ENCODE results near the gene GRPEL1. TPM values are rescaled to one million over a fixed set of nuclear protein-coding genes. Genes with fewer than 3 reads are reported as not detected.

GRPEL1 gene
- total and polyA plus RNA-seq, 2 donors (not counting 1 experiment from before 2014, with no cell fraction given) = 16.3 to 42.7 TPM

GRCh38 chr4:7055990-7056325 is 11.9 kb downstream of the GRPEL1 start:
- no peaks in the 10 kb centered on the region for H3K27me3 ChIP-seq (ENCODE audit: control insufficient read depth, insufficient read depth, low read length)

GRCh38 chr4:7055111-7055989 is 12.5 kb downstream of the GRPEL1 start:
- H2AFZ ChIP-seq (ENCODE audit: low read length) = no peak overlapping the region
- no peak overlapping the region for H3K4me3 ChIP-seq (replicated peaks in 1 of 4; ENCODE audit: control extremely low read depth in 1 of 4, insufficient read depth in 1 of 4, low read depth in 3 of 4, low read length in 4 of 4)
- peaks cover 9% of the 10 kb centered on the region for H3K79me2 ChIP-seq (ENCODE audit: control insufficient read depth, insufficient read depth, low read length)
- H4K20me1 ChIP-seq (ENCODE audit: control insufficient read depth, extremely low read depth, insufficient read depth, low read length) = no peaks in the 10 kb centered on the region
- no peaks in the 10 kb centered on the region for H3K4me1 ChIP-seq (ENCODE audit: control insufficient read depth, extremely low read depth, insufficient read depth, low read length)
- TF ChIP-seq CTCF (conservative IDR thresholded peaks at IDR 0.05 in 1 of 2, IDR thresholded peaks at IDR 0.05 in 1 of 2; ENCODE audit: low read depth in 1 of 2, low read length in 2 of 2) (no peak), EZH2 (IDR thresholded peaks at IDR 0.05; ENCODE audit: low read length, missing control alignments) (no peak)
- H3K27me3 ChIP-seq (ENCODE audit: control insufficient read depth, insufficient read depth, low read length) = no peaks in the 10 kb centered on the region
- DNase-seq (ENCODE audit: low read depth in 2 of 2) = peak in 1 of 2 donors; percentile 19
- no peak overlapping the region for H3K27ac ChIP-seq (ENCODE audit: insufficient read depth, low read length)
- H3K9me3 ChIP-seq (ENCODE audit: control insufficient read depth, insufficient read depth, low read depth, low read length) = no peaks in the 10 kb centered on the region
- H3K9ac ChIP-seq (ENCODE audit: insufficient read depth, low read length) = no peak overlapping the region
- peaks cover 5% of the 10 kb centered on the region for H3K36me3 ChIP-seq (ENCODE audit: control insufficient read depth, insufficient read depth, low read length)
- H3K4me2 ChIP-seq (ENCODE audit: extremely low read depth, insufficient read depth, low read length) = no peak overlapping the region

More at GRCh38 chr4:7055990-7056325, 11.9 kb downstream of the GRPEL1 start:
- Histone ChIP-seq H3K27ac (ENCODE audit: insufficient read depth, low read length) (no peak overlapping the region), H3K79me2 (ENCODE audit: control insufficient read depth, insufficient read depth, low read length) (peaks cover 6% of the 10 kb centered on the region), H3K4me3 (replicated peaks in 1 of 4; ENCODE audit: control extremely low read depth in 1 of 4, insufficient read depth in 1 of 4, low read depth in 3 of 4, low read length in 4 of 4) (no peak overlapping the region), H3K36me3 (ENCODE audit: control insufficient read depth, insufficient read depth, low read length) (peaks cover 7% of the 10 kb centered on the region), H3K9me3 (ENCODE audit: control insufficient read depth, insufficient read depth, low read depth, low read length) (no peaks in the 10 kb centered on the region), H3K4me2 (ENCODE audit: extremely low read depth, insufficient read depth, low read length) (no peak overlapping the region), H3K9ac (ENCODE audit: insufficient read depth, low read length) (no peak overlapping the region), H4K20me1 (ENCODE audit: control insufficient read depth, extremely low read depth, insufficient read depth, low read length) (no peaks in the 10 kb centered on the region), H3K4me1 (ENCODE audit: control insufficient read depth, extremely low read depth, insufficient read depth, low read length) (no peaks in the 10 kb centered on the region), H2AFZ (ENCODE audit: low read length) (no peak overlapping the region)
- DNase-seq (ENCODE audit: low read depth in 2 of 2) = no peak
- TF ChIP-seq CTCF (conservative IDR thresholded peaks at IDR 0.05 in 1 of 2, IDR thresholded peaks at IDR 0.05 in 1 of 2; ENCODE audit: low read depth in 1 of 2, low read length in 2 of 2) (no peak), EZH2 (IDR thresholded peaks at IDR 0.05; ENCODE audit: low read length, missing control alignments) (no peak)

GRCh38 chr4:7054106-7054880 is 13.6 kb downstream of the GRPEL1 start:
- Histone ChIP-seq H3K9me3 (ENCODE audit: control insufficient read depth, insufficient read depth, low read depth, low read length) (no peaks in the 10 kb centered on the region), H3K36me3 (ENCODE audit: control insufficient read depth, insufficient read depth, low read length) (peaks cover 5% of the 10 kb centered on the region), H3K79me2 (ENCODE audit: control insufficient read depth, insufficient read depth, low read length) (peaks cover 13% of the 10 kb centered on the region), H3K4me3 (replicated peaks in 1 of 4; ENCODE audit: control extremely low read depth in 1 of 4, insufficient read depth in 1 of 4, low read depth in 3 of 4, low read length in 4 of 4) (no peak overlapping the region), H3K4me1 (ENCODE audit: control insufficient read depth, extremely low read depth, insufficient read depth, low read length) (no peaks in the 10 kb centered on the region), H4K20me1 (ENCODE audit: control insufficient read depth, extremely low read depth, insufficient read depth, low read length) (no peaks in the 10 kb centered on the region), H3K27ac (ENCODE audit: insufficient read depth, low read length) (no peak overlapping the region), H3K9ac (ENCODE audit: insufficient read depth, low read length) (no peak overlapping the region), H2AFZ (ENCODE audit: low read length) (no peak overlapping the region), H3K27me3 (ENCODE audit: control insufficient read depth, insufficient read depth, low read length) (no peaks in the 10 kb centered on the region), H3K4me2 (ENCODE audit: extremely low read depth, insufficient read depth, low read length) (no peak overlapping the region)
- no peak for DNase-seq (ENCODE audit: low read depth in 2 of 2)
- no peak for TF ChIP-seq EZH2 (IDR thresholded peaks at IDR 0.05; ENCODE audit: low read length, missing control alignments)
- TF ChIP-seq CTCF (conservative IDR thresholded peaks at IDR 0.05 in 1 of 2, IDR thresholded peaks at IDR 0.05 in 1 of 2; ENCODE audit: low read depth in 1 of 2, low read length in 2 of 2) = no peak

Measured in fibroblast of lung (primary cell).